HEK293 (cell line): ENCODE results near the gene TCF7L1.

Experiments
- CTCF ChIP-seq: fragments of 450-650 bp; formaldehyde crosslinking; IDR thresholded peaks from 2 replicates; pipeline ENCODE4 v1.5.1; 2016; ENCODE audit warnings: missing biosample characterization, missing genetic modification characterization
- REST ChIP-seq: fragments of 450-650 bp; formaldehyde crosslinking; IDR thresholded peaks from 2 replicates; pipeline ENCODE4 v1.5.1; 2016; ENCODE audit warnings: missing biosample characterization, missing genetic modification characterization
- YY1 ChIP-seq: fragments of 450-650 bp; formaldehyde crosslinking; IDR thresholded peaks from 2 replicates; pipeline ENCODE4 v1.5.1; 2018; ENCODE audit warnings: missing biosample characterization, missing genetic modification characterization
- ZBTB21 ChIP-seq: fragments of 450-650 bp; formaldehyde crosslinking; IDR thresholded peaks from 2 replicates; pipeline ENCODE4 v1.5.1; 2017; ENCODE audit warnings: missing biosample characterization, missing genetic modification characterization
- ZNF24 ChIP-seq: fragments of 450-650 bp; formaldehyde crosslinking; IDR thresholded peaks from 2 replicates; pipeline ENCODE4 v1.5.1; 2016; ENCODE audit warnings: missing biosample characterization, missing genetic modification characterization
- ZNF302 ChIP-seq: fragments of 450-650 bp; formaldehyde crosslinking; IDR thresholded peaks from 2 replicates; pipeline ENCODE4 v1.5.1; 2016; ENCODE audit warnings: missing biosample characterization, missing genetic modification characterization, low read depth
- ZNF423 ChIP-seq: fragments of 450-650 bp; formaldehyde crosslinking; IDR thresholded peaks from 2 replicates; pipeline ENCODE4 v1.5.1; 2016; ENCODE audit warnings: missing biosample characterization, missing genetic modification characterization

- no peak for TF ChIP-seq CTCF (tag by site-specific recombination)
- TF ChIP-seq ZNF24 (tag by site-specific recombination), result no peak
- no peak for TF ChIP-seq REST
- no peak for TF ChIP-seq YY1 (tag by site-specific recombination)
- TF ChIP-seq ZBTB21, result no peak
- TF ChIP-seq ZNF302 (tag by site-specific recombination), result no peak
- no peak for TF ChIP-seq ZNF423
Measured at GRCh38 chr2:85246348-85246747, 113.2 kb downstream of the TCF7L1 start.
